K562 (cell line): ENCODE measurements around the gene S100A2.

Experiments
- EZH2 ChIP-seq: IDR thresholded peaks from 2 replicates; pipeline ENCODE4 v1.6.1; 2012; ENCODE audit warnings: low read depth, mild to moderate bottlenecking, inconsistent platforms, low read length, borderline replicate concordance
- ZNF561 ChIP-seq: fragments of 450-650 bp; formaldehyde crosslinking; conservative IDR thresholded peaks from 2 replicates; pipeline ENCODE4 v1.4.0; 2020; ENCODE audit warnings: mild to moderate bottlenecking, moderate library complexity
- TF ChIP-seq, protein P1 (sequence below): sonication (generic); formaldehyde crosslinking; IDR thresholded peaks from 2 replicates; pipeline ENCODE4 v1.8.1; 2022; ENCODE audit warnings: missing genetic modification reagents
- TF ChIP-seq, protein P2 (sequence below): conservative IDR thresholded peaks from 2 replicates; pipeline ENCODE4 v1.6.1; 2011; ENCODE audit warnings: low read depth, mild to moderate bottlenecking, low read length; ENCODE audit not compliant: control insufficient read depth
- TF ChIP-seq, protein P3 (sequence below): sonication (generic); formaldehyde crosslinking; IDR thresholded peaks from 2 replicates; pipeline ENCODE4 v1.8.0; 2023; ENCODE audit warnings: mild to moderate bottlenecking, missing genetic modification reagents

DNA sequence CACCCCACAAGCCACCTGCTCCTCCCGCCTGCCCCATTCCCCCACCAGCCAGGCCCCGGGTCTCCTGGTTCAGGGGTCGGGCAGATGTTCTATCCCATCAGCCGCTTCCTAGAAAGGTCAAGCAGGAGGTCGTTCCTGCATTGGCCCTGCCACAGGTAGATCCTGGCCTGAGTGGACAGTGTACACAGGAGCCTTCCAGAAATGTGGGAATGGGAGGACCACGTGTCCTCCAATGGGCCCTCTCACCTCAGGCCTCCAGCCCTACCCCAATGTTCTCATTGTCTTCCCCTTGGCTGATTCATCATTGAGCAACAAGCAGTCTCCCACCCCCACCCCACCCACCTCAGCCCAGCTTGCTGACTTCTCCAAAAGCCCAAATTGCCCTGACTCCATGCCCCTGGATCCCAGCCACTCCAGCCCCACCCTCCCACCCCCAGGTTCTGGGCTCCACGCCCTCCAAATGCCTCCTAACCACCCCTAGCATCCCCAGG, 45.2 kb upstream of the S100A2 start:
- TF ChIP-seq, protein P1, sequence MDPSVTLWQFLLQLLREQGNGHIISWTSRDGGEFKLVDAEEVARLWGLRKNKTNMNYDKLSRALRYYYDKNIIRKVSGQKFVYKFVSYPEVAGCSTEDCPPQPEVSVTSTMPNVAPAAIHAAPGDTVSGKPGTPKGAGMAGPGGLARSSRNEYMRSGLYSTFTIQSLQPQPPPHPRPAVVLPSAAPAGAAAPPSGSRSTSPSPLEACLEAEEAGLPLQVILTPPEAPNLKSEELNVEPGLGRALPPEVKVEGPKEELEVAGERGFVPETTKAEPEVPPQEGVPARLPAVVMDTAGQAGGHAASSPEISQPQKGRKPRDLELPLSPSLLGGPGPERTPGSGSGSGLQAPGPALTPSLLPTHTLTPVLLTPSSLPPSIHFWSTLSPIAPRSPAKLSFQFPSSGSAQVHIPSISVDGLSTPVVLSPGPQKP (CRISPR knock-in tag): no peak
- TF ChIP-seq ZNF561 (CRISPR knock-in tag) (no peak), EZH2 (no peak)
- TF ChIP-seq, protein P2, sequence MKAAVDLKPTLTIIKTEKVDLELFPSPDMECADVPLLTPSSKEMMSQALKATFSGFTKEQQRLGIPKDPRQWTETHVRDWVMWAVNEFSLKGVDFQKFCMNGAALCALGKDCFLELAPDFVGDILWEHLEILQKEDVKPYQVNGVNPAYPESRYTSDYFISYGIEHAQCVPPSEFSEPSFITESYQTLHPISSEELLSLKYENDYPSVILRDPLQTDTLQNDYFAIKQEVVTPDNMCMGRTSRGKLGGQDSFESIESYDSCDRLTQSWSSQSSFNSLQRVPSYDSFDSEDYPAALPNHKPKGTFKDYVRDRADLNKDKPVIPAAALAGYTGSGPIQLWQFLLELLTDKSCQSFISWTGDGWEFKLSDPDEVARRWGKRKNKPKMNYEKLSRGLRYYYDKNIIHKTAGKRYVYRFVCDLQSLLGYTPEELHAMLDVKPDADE: no peak
- TF ChIP-seq, protein P3, sequence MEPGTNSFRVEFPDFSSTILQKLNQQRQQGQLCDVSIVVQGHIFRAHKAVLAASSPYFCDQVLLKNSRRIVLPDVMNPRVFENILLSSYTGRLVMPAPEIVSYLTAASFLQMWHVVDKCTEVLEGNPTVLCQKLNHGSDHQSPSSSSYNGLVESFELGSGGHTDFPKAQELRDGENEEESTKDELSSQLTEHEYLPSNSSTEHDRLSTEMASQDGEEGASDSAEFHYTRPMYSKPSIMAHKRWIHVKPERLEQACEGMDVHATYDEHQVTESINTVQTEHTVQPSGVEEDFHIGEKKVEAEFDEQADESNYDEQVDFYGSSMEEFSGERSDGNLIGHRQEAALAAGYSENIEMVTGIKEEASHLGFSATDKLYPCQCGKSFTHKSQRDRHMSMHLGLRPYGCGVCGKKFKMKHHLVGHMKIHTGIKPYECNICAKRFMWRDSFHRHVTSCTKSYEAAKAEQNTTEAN: no peak
